ENCODE data around the gene MAP3K19.

GRCh38 chr2:135095591-135095990 lies 48.3 kb upstream of the MAP3K19 start:
- TF ChIP-seq CTCF (IDR thresholded peaks at IDR 0.05) (no peak), POLR2A (IDR thresholded peaks at IDR 0.05) (no peak)
